PC-9 (cell line): Measurements from ENCODE around the gene ACAT2.

Source experiments
- EZH2 ChIP-seq: fragments of 200-600 bp; sonication (generic); IDR thresholded peaks from 2 replicates; pipeline ENCODE4 v1.8.0; 2017; ENCODE audit warnings: antibody characterized with exemption, low read depth
- TF ChIP-seq, protein P1 (sequence below): fragments of 200-600 bp; sonication (generic); conservative IDR thresholded peaks from 2 replicates; pipeline ENCODE4 v1.6.1; 2017; ENCODE audit warnings: mixed run types, antibody characterized with exemption, mild to moderate bottlenecking, moderate library complexity

DNA sequence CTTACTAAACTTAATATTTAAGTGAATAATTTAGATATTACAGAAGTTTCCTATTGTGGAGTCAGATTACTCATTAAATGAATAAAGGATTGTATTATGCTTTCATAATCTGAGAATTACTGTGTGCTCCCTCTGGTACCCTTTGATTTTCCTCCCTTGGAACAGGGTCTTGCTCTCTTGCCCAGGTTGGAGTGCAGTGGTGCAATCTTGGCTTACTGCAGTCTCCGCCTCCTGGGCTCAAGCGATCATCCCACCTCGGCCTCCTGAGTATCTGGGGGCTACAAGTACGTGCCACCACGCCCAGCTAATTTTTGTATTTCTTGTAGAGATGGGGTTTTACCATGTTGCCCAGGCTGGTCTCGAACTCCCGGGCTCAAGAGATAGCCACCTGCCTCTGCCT is 24.9 kb upstream of the ACAT2 start:
- TF ChIP-seq, protein P1, sequence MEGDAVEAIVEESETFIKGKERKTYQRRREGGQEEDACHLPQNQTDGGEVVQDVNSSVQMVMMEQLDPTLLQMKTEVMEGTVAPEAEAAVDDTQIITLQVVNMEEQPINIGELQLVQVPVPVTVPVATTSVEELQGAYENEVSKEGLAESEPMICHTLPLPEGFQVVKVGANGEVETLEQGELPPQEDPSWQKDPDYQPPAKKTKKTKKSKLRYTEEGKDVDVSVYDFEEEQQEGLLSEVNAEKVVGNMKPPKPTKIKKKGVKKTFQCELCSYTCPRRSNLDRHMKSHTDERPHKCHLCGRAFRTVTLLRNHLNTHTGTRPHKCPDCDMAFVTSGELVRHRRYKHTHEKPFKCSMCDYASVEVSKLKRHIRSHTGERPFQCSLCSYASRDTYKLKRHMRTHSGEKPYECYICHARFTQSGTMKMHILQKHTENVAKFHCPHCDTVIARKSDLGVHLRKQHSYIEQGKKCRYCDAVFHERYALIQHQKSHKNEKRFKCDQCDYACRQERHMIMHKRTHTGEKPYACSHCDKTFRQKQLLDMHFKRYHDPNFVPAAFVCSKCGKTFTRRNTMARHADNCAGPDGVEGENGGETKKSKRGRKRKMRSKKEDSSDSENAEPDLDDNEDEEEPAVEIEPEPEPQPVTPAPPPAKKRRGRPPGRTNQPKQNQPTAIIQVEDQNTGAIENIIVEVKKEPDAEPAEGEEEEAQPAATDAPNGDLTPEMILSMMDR: no peak
- no peak for TF ChIP-seq EZH2
